Body of pancreas (tissue), 4 donors: ENCODE results near the gene ACER1.

ENCODE experiments used
- POLR2A ChIP-seq, 3 donors: fragments of 450-650 bp; IDR thresholded peaks; one replicate each; pipeline ENCODE4 v1.6.1; 2016; ENCODE audit warnings: antibody characterized with exemption in 3 of 3, mild to moderate bottlenecking in 2 of 3
- TF ChIP-seq, protein P1 (sequence below), 7 experiments: fragments of 450-650 bp in 4 of 7; fragments of 200-600 bp in 3 of 7; sonication (generic) in 3 of 7; IDR thresholded peaks; one replicate each; pipeline ENCODE4 v1.5.1; 2016 to 2019; ENCODE audit warnings: antibody characterized with exemption in 7 of 7

DNA sequence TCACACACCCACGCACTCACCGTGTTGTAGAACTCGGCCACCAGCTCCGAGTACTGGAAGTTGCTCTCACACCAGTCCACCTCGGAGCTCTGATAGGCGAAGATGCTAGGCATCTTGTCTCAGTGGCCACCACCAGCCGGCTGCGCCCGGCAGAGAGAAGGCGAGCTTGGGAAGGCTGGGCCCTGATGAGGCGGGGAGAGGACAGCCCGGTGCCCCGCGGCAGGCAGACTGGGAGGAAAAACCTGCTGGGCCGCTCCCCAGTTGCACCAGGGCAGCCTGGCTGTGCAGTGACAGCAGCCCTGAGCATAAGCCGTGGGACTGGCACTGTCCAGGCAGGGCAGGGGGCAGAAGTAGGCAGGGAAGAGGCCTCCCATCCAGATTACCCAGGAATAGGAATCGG lies at the start of gene ACER1:
- TF ChIP-seq, protein P1, sequence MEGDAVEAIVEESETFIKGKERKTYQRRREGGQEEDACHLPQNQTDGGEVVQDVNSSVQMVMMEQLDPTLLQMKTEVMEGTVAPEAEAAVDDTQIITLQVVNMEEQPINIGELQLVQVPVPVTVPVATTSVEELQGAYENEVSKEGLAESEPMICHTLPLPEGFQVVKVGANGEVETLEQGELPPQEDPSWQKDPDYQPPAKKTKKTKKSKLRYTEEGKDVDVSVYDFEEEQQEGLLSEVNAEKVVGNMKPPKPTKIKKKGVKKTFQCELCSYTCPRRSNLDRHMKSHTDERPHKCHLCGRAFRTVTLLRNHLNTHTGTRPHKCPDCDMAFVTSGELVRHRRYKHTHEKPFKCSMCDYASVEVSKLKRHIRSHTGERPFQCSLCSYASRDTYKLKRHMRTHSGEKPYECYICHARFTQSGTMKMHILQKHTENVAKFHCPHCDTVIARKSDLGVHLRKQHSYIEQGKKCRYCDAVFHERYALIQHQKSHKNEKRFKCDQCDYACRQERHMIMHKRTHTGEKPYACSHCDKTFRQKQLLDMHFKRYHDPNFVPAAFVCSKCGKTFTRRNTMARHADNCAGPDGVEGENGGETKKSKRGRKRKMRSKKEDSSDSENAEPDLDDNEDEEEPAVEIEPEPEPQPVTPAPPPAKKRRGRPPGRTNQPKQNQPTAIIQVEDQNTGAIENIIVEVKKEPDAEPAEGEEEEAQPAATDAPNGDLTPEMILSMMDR (IDR thresholded peaks at IDR 0.05) = no peak
- no peak for TF ChIP-seq POLR2A (IDR thresholded peaks at IDR 0.05)
